Occipital lobe (tissue), 2 donors: Measurements from ENCODE around the gene FCSK. TPM values are rescaled to one million over a fixed set of nuclear protein-coding genes. Genes with fewer than 3 reads are reported as not detected.

Experiments used
- DNase-seq: peaks from one replicate; lab custom pipeline; 2025; lab: John Stamatoyannopoulos, UW
- total RNA-seq: library from RNA; depleted of rRNA; stranded (reverse); fragments of >200 nt; gene quantifications from one replicate; pipeline ENCODE4 v1.2.3, GENCODE V29; 2014

The FCSK gene
- total RNA-seq, 1 donor from 2014 or later, result 6.2 TPM

DNA sequence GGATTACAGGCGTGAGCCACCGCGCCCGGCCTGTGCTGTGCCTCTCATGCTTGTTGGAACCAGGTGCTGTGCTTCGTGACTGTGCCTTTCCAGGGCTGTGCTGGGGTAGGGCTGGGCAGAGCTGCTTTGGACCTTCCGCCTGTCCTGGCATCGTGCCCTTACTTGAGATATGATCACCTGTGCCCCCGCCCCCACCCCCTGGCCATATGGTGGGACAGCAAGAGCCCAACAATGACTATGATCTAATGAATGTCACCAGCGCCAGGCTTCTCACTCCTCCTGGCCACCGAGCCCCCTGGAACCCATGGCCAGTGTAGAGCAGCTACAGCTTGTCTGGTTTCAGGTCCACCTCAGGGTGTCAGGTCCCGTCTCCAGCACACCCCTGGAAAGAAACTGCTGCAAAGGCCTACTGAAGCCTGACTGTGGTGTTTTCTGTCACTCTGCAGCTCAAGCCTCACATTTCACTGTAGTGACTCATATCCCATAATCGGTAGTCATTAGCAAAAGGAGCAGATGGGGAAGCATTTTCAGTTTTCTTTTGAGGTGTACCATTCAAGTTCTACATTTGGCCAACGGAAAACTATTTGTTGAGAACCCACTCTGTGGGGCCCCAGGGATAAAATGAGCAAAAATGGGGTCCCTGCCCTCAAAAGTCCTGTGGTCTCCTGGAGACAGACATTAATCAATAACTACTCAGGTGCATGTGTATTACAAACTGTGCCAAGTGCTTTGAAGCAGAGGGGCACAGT lies 22.1 kb downstream of the FCSK start:
- no peak for DNase-seq

GRCh38 chr16:70478169-70478568 lies 23.8 kb downstream of the FCSK start:
- no peak for DNase-seq

DNA sequence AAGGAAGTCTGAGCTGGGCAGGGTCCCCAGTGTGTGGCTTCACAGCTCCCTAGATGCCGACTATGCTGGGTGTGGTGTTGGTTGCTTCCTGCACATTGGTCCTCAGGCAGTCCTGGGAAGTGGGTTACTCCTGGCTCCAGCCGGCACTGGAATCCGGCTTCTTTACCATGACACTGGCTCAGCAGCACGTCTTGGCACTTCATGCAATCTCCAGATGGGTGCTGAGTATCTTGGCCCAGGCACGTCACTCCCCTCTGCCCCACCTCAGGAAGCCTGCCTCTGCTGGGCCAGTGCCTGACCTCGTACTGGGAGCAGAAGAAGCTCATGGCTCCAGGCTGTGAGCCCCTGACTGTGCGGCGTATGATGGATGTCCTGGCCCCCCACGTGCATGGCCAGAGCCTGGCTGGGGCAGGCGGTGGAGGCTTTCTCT lies 24.5 kb downstream of the FCSK start:
- no peak for DNase-seq

DNA sequence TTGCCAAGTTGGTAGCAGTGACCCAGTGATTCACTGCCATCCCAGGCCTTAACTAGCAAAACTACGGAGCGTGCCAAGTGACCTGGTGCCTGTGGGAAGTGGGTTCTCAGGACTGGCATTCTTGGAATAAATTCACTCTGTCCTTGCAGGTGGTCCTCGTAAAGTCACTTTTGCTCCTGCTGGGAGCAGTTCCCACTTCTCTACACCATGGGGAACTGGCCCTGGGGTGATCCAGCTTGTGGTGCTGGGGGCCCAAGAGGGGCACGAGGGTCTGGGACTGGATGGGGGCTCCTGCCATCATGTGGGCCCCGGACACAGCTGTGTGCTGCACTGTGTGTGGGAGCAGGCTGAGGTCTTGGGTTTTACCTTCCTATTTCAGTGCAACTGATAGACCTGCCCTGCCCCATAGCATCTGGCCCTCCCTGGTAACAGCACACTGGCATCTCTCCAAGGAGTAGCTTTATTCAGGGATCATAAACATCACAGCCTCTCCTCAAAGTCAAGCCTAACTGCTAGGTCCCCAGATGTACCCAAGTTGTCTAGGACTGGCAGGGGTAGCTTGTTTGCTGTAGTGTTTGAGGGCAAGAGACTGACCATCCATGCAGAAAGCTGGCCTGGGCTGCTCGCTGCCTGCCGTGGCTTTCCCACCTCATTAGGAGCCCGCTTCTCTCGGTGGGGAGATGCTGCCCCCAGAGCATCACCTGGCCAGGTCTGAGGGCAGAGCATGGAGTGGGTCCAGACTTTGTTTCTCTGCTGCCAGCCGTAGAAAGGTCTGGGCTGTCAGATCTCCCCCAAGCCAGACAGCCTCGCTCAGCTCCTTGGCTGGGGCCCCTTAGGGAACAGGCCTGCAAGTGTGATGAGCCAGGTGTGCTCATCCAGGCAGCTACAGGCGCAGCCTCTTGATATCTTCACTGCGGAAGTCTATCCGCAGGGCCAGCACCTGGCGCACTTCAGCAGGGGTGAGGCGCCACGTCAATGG lies 26.0 kb downstream of the FCSK start:
- DNase-seq, result no peak

GRCh38 chr16:70481929-70482536 lies 27.6 kb downstream of the FCSK start:
- no peak for DNase-seq

DNA sequence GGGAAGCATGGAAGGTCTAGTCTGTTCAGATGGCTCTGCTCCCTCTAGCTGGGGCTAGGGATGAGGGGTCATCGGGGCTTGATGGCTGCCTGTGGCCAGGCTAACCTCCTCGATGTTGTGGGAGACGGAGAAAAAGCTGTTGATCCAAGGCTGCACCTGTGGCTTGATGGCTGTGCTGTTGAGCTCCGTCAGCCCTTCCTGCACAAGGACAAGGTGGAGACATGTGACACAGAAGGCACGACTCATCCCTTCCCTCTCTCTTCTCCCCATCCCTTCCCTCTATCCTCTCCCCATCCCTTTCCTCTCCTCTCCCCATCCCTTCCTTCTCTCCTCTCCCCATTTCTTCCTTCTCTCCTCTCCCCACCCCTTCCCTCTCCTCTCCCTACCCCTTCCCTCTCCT lies 28.2 kb downstream of the FCSK start:
- DNase-seq, result no peak

DNA sequence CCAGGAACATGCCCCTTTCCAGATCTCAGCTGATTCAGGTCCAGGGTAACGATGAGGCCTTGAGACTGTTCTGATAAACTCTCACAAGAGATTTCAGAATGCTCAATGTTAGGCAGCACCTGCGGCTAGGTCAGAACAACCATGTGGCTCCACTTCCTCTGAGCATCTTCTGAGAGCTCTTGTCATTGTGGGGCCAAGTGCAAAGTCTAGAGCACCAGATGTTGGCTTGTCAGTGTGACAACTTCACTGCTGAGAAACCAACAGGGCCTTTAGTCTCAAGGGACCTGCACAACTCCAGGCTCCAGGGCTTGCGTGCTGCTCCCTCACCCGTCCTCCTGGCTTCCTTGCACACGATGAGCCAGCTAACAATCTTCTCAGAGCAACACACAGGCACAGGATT lies 29.0 kb downstream of the FCSK start:
- no peak for DNase-seq

DNA sequence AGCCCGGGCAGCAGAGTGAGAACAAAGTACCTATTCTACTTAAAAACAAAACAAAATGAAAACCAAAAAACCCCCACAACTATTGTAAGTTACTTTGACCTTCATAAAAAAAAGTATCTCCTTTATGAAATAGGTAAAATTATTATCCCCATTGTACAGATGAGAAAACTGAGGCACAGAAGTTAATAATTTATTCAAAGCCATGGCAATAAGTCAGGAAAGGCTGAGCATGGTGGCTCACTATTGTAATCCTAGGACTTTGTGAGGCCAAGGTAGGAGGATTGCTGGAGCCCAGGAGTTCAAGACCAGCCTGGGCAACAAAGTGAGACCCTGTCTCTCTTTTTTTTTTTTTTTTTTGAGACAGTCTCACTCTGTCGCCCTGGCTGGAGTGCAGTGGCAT lies 30.5 kb downstream of the FCSK start:
- DNase-seq, result no peak

GRCh38 chr16:70490261-70490660 lies 35.9 kb downstream of the FCSK start:
- DNase-seq, result peak; percentile 46

- DNase-seq, result no peak
Observed at GRCh38 chr16:70493802-70494201, 39.4 kb downstream of the FCSK start.

- DNase-seq, result no peak
Observed at GRCh38 chr16:70494202-70494770, 39.9 kb downstream of the FCSK start.

- no peak for DNase-seq
Observed at GRCh38 chr16:70494777-70495176, 40.4 kb downstream of the FCSK start.

- DNase-seq, result no peak
Observed at GRCh38 chr16:70495425-70496182, 41.2 kb downstream of the FCSK start.

- DNase-seq, result no peak
Observed at GRCh38 chr16:70496513-70496912, 42.1 kb downstream of the FCSK start.

GRCh38 chr16:70508752-70509151 lies 54.4 kb downstream of the FCSK start:
- DNase-seq, result no peak

DNA sequence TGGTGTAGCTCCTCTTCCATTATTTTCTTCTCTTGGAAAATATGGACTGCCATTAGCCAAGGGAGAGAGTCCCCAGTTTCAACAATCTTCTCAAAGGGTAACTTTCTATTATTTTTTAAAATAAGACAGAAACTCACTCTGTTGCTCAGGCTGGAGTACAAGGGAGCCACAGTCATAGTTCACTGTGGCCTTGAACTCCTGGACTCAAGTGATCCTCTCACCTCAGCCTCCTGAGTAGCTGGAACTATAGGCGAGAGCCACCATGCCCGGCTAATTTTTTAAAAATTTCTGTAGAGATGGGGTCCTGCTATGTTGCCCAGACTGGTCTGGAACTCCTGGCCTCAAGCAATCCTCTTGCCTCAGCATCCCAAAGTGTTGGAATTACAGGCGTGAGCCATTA lies 55.8 kb downstream of the FCSK start:
- DNase-seq, result no peak

- no peak for DNase-seq
Observed at GRCh38 chr16:70511833-70512232, 57.4 kb downstream of the FCSK start.

DNA sequence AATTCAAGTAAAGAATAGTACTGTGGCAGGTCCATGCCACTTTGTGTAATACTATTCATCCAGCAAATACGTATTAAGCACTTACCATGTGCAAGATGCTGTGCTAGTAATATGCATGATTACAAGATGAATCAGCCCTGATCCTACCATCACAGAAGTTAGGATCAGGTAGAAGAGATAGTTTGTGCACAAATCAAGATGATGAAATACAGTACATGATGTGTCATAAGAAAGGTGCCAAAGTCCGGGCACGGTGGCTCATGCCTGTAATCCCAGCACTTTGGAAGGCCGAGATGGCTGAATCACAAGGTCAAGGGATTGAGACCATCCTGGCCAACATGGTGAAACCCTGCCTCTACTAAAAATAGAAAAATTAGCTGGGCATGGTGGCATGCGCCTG lies 58.1 kb downstream of the FCSK start:
- no peak for DNase-seq

DNA sequence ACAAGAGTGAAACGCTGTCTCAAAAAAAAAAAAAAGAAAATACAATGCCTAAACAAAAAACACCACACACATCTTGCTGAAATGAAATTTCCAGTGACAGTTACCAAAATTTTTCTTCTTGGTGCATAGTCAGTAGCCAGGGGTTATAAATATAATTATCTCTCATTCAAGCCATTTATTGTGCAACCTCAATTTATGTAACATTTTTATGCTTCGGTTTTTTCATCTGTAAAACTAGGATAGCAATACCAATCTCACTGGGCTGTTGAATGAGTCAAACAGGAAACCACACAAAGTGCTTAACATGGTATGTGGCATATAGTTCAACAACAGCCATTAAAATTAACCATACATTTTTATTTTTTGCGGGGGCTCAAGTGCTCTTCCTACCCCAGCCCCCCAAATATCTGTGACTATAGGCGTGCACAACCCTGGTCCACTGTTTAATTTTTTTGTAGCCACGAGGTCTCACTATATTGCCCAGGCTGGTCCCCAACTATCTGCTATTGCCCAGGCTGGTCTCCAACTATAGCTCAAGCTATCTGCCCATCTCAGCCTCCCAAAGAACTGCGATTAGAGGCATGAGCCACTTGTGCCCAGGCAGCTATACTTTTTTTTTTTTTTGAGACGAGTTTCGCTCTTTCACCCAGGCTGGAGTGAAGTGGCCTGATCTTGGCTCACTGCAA lies 66.4 kb downstream of the FCSK start:
- no peak for DNase-seq
